ENCODE measurements around the gene LRRC42.
A peak's percentile ranks its signal among the peaks of the same experiment; 100 is the strongest.

Gene LRRC42, protein sequence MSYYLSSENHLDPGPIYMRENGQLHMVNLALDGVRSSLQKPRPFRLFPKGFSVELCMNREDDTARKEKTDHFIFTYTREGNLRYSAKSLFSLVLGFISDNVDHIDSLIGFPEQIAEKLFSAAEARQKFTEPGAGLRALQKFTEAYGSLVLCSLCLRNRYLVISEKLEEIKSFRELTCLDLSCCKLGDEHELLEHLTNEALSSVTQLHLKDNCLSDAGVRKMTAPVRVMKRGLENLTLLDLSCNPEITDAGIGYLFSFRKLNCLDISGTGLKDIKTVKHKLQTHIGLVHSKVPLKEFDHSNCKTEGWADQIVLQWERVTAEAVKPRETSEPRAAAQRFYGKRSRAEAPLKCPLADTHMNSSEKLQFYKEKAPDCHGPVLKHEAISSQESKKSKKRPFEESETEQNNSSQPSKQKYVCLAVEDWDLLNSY

DNA sequence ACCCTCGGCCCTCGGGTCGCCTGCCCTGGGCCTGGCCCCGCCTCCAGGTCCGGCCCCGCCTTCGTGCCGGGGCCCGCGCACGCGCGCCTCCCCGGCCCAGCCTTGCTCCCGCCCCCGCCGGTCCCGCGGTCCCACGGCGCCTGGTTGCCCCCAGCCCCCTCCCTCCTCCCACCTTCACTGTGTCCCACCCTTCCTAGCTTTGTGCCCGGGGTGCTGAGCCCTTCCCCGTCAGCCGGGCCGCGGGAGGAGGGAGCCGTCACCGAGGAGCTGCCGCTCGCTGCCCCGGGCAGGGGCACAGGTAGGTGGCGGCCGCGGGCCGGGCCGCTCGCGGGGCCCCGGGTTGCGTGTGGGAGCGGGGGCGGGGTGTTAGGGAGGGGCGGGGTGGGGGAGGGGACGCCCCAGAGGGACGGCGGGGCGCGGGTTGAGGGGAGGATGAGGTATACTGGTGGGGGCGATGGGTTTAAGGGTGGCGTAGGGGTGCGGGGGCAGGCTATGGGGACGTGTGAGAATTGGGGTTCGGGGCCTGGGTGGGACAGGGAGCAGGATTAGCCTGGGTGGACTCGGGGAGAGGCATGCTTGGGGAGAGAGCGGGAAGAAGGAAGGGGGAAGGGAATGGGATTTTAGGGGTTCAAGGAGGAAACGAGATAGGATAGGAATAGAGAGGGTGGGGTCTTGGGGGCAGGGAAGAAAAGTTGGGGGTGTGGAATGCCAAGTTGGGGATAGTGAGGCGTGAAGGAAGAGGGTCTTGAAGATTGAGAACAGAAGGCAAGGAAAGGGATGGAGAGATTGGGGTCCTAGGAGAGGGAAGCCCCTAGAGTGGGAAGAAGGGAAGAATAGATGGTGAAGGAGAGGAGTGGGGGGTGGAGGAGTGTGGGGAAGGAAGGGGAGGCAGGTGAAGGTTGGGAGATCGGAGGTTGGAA, at the start of gene LRRC42:
LRRC42 (plus strand) TSS at position 99 of the 920 bp plus-strand sequence. CDS start 5,650 bp downstream, outside the sequence.
- Histone ChIP-seq H3K27ac (peak within 1 kb of the TSS; percentile 90 to 93), H3K4me1 (peaks cover 4 to 47% (median 27%) of the 10 kb centered on the region in 4 donors), H3K27me3 (no peaks in the 10 kb centered on the region), H3K9me3 (no peaks in the 10 kb centered on the region), H3K36me3 (peaks cover 0 to under 1% (median 0%) of the 10 kb centered on the region in 3 donors), H3K4me3 (peak within 1 kb of the TSS; percentile 81 to 86)
- TF ChIP-seq CTCF (IDR thresholded peaks at IDR 0.05) = peak in 1 of 2 experiments; percentile 25
- intact Hi-C loops (cut with DNase I; ENCODE audit: low total_unique reads) = loop anchor here (1.0 to 2.0 kb wide), 2 partner anchors 58 to 106 kb away; partner anchors contain the start of gene YIPF1
- no peak for DNase-seq

GRCh38 chr1:53896635-53897229, 49.4 kb upstream of the LRRC42 start:
- peak overlapping the region; percentile 40 to 71 for H3K27ac ChIP-seq
- no peak for TF ChIP-seq CTCF (IDR thresholded peaks at IDR 0.05)
- no peak overlapping the region for H3K4me3 ChIP-seq
- no peaks in the 10 kb centered on the region for H3K9me3 ChIP-seq
- no peaks in the 10 kb centered on the region for H3K36me3 ChIP-seq
- intact Hi-C loops (cut with DNase I; ENCODE audit: low total_unique reads) = loop anchor here (2.0 kb wide), 1 partner anchor 48 kb away; the partner anchor contains the start of gene IFT25
- peaks cover 0 to 48% (median 38%) of the 10 kb centered on the region in 4 donors for H3K4me1 ChIP-seq
- DNase-seq = peak; percentile 27 to 77
- no peaks in the 10 kb centered on the region for H3K27me3 ChIP-seq

GRCh38 chr1:53899206-53899628, 46.9 kb upstream of the LRRC42 start:
- H3K36me3 ChIP-seq = no peaks in the 10 kb centered on the region
- no peaks in the 10 kb centered on the region for H3K27me3 ChIP-seq
- H3K4me3 ChIP-seq = peak overlapping the region in 1 of 2 donors; percentile 4
- peak overlapping the region; percentile 23 to 71 for H3K27ac ChIP-seq
- H3K4me1 ChIP-seq = peaks cover 0 to 58% (median 42%) of the 10 kb centered on the region in 4 donors
- intact Hi-C loops (cut with DNase I; ENCODE audit: low total_unique reads) = no loop called here
- DNase-seq = no peak
- H3K9me3 ChIP-seq = no peaks in the 10 kb centered on the region
- no peak for TF ChIP-seq CTCF (IDR thresholded peaks at IDR 0.05)

DNA sequence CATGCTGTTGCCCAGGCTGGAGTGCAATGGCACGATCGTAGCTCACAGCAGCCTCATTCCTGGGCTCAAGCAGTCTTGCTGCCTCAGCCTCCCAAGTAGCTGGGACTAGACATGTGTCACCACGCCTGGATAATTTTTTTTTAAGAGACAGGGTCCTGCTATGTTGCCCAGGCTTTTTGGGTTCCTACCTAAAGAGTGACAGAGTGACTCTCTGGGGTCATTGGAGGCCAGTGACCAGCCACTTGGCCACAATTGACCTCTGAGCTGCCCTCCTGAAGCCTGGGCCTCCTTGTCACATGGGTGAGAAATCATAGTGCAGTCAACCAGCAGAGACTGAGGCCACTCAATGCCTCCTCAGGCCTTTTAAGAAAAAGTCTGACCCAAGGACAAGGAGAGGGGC, 46.4 kb upstream of the LRRC42 start:
- Histone ChIP-seq H3K9me3 (no peaks in the 10 kb centered on the region), H3K4me1 (peaks cover 0 to 58% (median 42%) of the 10 kb centered on the region in 4 donors), H3K27ac (peak overlapping the region in 1 of 2 donors; percentile 71), H3K27me3 (no peaks in the 10 kb centered on the region), H3K4me3 (no peak overlapping the region), H3K36me3 (no peaks in the 10 kb centered on the region)
- DNase-seq = no peak
- intact Hi-C loops (cut with DNase I; ENCODE audit: low total_unique reads) = no loop called here
- no peak for TF ChIP-seq CTCF (IDR thresholded peaks at IDR 0.05)

All from tibial artery (tissue), 4 donors.